Nephron progenitor cell (in vitro differentiated cells): ENCODE results near the gene STK10.

Source experiments
- DNase-seq: peaks from one replicate; pipeline ENCODE4 v3.0.0; 2021
- H3K27ac Mint-ChIP-seq: 2 replicates; pipeline ENCODE4 v1.8.0; 2021; ENCODE audit warnings: mild to moderate bottlenecking, moderate library complexity, mixed read lengths
- H3K27me3 Mint-ChIP-seq: 2 replicates; pipeline ENCODE4 v1.8.0; 2021; ENCODE audit warnings: mild to moderate bottlenecking, low read depth, mixed read lengths; ENCODE audit not compliant: poor library complexity
- H3K36me3 Mint-ChIP-seq: 2 replicates; pipeline ENCODE4 v1.8.0; 2021; ENCODE audit warnings: low read depth, mixed read lengths
- H3K4me1 Mint-ChIP-seq: 2 replicates; pipeline ENCODE4 v1.8.0; 2021; ENCODE audit warnings: mixed read lengths
- H3K4me3 Mint-ChIP-seq: 2 replicates; pipeline ENCODE4 v1.8.0; 2021; ENCODE audit warnings: mild to moderate bottlenecking, moderate library complexity, mixed read lengths
- H3K9me3 Mint-ChIP-seq: 2 replicates; pipeline ENCODE4 v1.8.0; 2021; ENCODE audit warnings: mild to moderate bottlenecking, moderate library complexity, mixed read lengths
- CTCF ChIP-seq: fragments of 200-600 bp; sonication (generic); IDR thresholded peaks from 2 replicates; pipeline ENCODE4 v1.5.0; 2021; ENCODE audit warnings: antibody characterized with exemption

Gene STK10

GRCh38 chr5:172224996-172225395 is 37.0 kb upstream of the STK10 start:
- TF ChIP-seq CTCF = no peak
- peaks cover 88% of the 10 kb centered on the region for H3K36me3 Mint-ChIP-seq
- peak overlapping the region; percentile 58 for H3K27ac Mint-ChIP-seq
- H3K9me3 Mint-ChIP-seq = peaks cover 20% of the 10 kb centered on the region
- H3K4me1 Mint-ChIP-seq = peaks cover 5% of the 10 kb centered on the region
- no peaks in the 10 kb centered on the region for H3K27me3 Mint-ChIP-seq
- no peak overlapping the region for H3K4me3 Mint-ChIP-seq
- no peak for DNase-seq

GRCh38 chr5:172223901-172224873 is 36.2 kb upstream of the STK10 start:
- Mint-ChIP-seq H3K4me1 (peaks cover 5% of the 10 kb centered on the region), H3K4me3 (no peak overlapping the region), H3K27me3 (no peaks in the 10 kb centered on the region), H3K36me3 (peaks cover 88% of the 10 kb centered on the region), H3K27ac (peak overlapping the region; percentile 91), H3K9me3 (peaks cover 28% of the 10 kb centered on the region)
- no peak for DNase-seq
- no peak for TF ChIP-seq CTCF

GRCh38 chr5:172219296-172219695 is 31.3 kb upstream of the STK10 start:
- no peak for DNase-seq
- H3K4me3 Mint-ChIP-seq = no peak overlapping the region

GRCh38 chr5:172216345-172216744 is 28.3 kb upstream of the STK10 start:
- Mint-ChIP-seq H3K4me3 (no peak overlapping the region), H3K4me1 (no peaks in the 10 kb centered on the region), H3K36me3 (peaks cover 94% of the 10 kb centered on the region), H3K27ac (peak overlapping the region; percentile 46), H3K27me3 (no peaks in the 10 kb centered on the region), H3K9me3 (peaks cover 45% of the 10 kb centered on the region)
- no peak for DNase-seq
- TF ChIP-seq CTCF = no peak

More at GRCh38 chr5:172219296-172219695, 31.3 kb upstream of the STK10 start:
- Mint-ChIP-seq H3K27ac (no peak overlapping the region), H3K4me1 (no peaks in the 10 kb centered on the region), H3K9me3 (peaks cover 52% of the 10 kb centered on the region), H3K27me3 (no peaks in the 10 kb centered on the region), H3K36me3 (peaks cover 96% of the 10 kb centered on the region)
- no peak for TF ChIP-seq CTCF

- peaks cover 90% of the 10 kb centered on the region for H3K36me3 Mint-ChIP-seq
- no peaks in the 10 kb centered on the region for H3K4me1 Mint-ChIP-seq
- H3K4me3 Mint-ChIP-seq = no peak overlapping the region
- no peak for DNase-seq
- H3K27me3 Mint-ChIP-seq = no peaks in the 10 kb centered on the region
- peaks cover 15% of the 10 kb centered on the region for H3K9me3 Mint-ChIP-seq
- TF ChIP-seq CTCF = no peak
- H3K27ac Mint-ChIP-seq = peak overlapping the region; percentile 64
Measured at GRCh38 chr5:172213126-172213525, 25.1 kb upstream of the STK10 start.
